Mucosa of descending colon (tissue), 3 donors: ENCODE data around the gene ERF. TPM values are rescaled to one million over a fixed set of nuclear protein-coding genes. Genes with fewer than 3 reads are reported as not detected.

Source experiments
- ATAC-seq: fragments of 200-7000 bp; cut with Tn5 transposase; one replicate; pipeline ENCODE4 v1.9.1; 2020; ENCODE audit warnings: mild to moderate bottlenecking, moderate library complexity
- DNase-seq, 3 donors: peaks; one replicate each; pipeline ENCODE4 v3.0.0-alpha.2; 2020
- H3K36me3 ChIP-seq: fragments of 200-600 bp; one replicate; pipeline ENCODE4 v1.8.0; 2021; ENCODE audit warnings: low read depth, mild to moderate bottlenecking
- H3K4me1 ChIP-seq: fragments of 200-600 bp; one replicate; pipeline ENCODE4 v1.8.0; 2021; ENCODE audit warnings: low read depth, mild to moderate bottlenecking
- H3K4me3 ChIP-seq: fragments of 200-600 bp; one replicate; pipeline ENCODE4 v1.8.0; 2021; ENCODE audit warnings: mild to moderate bottlenecking
- H3K9me3 ChIP-seq: fragments of 200-600 bp; one replicate; pipeline ENCODE4 v1.8.0; 2021; ENCODE audit warnings: mild to moderate bottlenecking
- intact Hi-C, 2 donors: fragments of 100-400 bp; cut with DNase I in 1 of 2; cut with micrococcal nuclease in 1 of 2; formaldehyde crosslinking; loops; one replicate each; pipeline versions ENCODE4 v1.11.0 to v1.11.1; 2022; cut with DNase I, micrococcal nuclease
- total RNA-seq, 3 donors: library from RNA; stranded (reverse); fragmentation: NEBNext Ultra II Directional in 2 of 3; extraction: Animal tissue kit (Norgen Biotek cat#: 25700) in 2 of 3; gene quantifications; one replicate each; pipeline versions ENCODE4 v1.2.1 to v1.2.4, GENCODE V29; 2021 to 2023
- TF ChIP-seq, protein P1 (sequence below): fragments of 200-600 bp; IDR thresholded peaks from one replicate; pipeline ENCODE4 v1.8.0; 2022; ENCODE audit warnings: antibody characterized with exemption, mild to moderate bottlenecking
- donor health status: DM: no; HTN: no; CAD: no; lungs with moderate emphysema.
- donor health status: DM: no; HTN: no; CAD: no.
- donor health status: DM: no; HTN: yes; CAD: no.

The ERF gene
- total RNA-seq, 3 donors from 2014 or later = 35.7 to 75.2 (median 42.0) TPM

DNA sequence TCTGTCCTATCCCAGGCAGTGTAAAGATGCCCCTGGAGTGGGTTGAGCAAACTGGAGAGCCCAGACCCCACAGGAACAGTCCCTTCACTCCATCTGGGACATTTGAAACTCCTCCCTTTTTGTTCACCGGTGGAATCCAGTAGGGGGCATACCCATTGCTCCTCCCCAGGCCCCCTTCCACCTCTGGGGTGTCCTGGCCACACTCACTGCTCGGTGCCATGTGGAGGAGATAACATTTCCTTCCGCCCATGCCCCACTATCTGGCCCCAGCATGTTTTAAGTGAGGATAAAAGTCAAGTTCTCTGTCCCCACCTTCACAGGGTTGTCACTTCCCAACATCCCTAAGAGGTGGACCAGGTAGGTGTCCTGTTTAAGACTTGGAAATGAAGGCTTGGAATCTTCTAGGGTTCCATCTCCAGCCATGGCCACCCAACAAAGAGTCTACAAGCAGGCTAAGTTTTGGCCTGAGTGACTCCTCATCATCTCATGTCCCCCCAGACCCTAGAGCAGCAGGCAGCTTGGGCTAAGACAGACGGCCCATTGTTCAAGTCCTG is 25.6 kb downstream of the ERF start:
- no peak overlapping the region for H3K4me3 ChIP-seq
- H3K9me3 ChIP-seq = no peaks in the 10 kb centered on the region
- ATAC-seq (no peak), DNase-seq (no peak)
- intact Hi-C loops = no loop called here
- H3K36me3 ChIP-seq = no peaks in the 10 kb centered on the region
- TF ChIP-seq, protein P1, sequence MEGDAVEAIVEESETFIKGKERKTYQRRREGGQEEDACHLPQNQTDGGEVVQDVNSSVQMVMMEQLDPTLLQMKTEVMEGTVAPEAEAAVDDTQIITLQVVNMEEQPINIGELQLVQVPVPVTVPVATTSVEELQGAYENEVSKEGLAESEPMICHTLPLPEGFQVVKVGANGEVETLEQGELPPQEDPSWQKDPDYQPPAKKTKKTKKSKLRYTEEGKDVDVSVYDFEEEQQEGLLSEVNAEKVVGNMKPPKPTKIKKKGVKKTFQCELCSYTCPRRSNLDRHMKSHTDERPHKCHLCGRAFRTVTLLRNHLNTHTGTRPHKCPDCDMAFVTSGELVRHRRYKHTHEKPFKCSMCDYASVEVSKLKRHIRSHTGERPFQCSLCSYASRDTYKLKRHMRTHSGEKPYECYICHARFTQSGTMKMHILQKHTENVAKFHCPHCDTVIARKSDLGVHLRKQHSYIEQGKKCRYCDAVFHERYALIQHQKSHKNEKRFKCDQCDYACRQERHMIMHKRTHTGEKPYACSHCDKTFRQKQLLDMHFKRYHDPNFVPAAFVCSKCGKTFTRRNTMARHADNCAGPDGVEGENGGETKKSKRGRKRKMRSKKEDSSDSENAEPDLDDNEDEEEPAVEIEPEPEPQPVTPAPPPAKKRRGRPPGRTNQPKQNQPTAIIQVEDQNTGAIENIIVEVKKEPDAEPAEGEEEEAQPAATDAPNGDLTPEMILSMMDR = no peak
- H3K4me1 ChIP-seq = peaks cover 6% of the 10 kb centered on the region

DNA sequence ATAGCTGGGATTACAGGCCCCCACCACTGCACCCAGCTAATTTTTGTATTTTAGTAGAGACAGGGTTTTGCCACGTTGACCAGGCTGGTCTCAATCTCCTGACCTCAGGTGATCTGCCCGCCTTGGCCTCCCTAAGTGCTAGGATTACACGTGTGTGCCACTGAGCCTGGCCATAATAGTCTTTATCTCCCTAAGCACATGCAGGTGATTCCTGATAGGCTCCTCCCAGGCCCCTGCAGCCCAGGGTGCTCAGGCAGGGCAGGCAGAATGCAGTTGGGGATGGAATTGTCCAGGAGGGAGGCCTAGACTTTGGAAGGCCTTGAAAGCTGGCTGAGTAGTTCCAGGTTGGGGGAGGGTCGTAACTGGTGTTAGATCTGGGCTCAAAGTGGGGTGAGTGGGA is 26.3 kb downstream of the ERF start:
- DNase-seq (no peak), ATAC-seq (no peak)
- Histone ChIP-seq H3K4me3 (no peak overlapping the region), H3K9me3 (no peaks in the 10 kb centered on the region), H3K4me1 (peaks cover 4% of the 10 kb centered on the region), H3K36me3 (no peaks in the 10 kb centered on the region)
- intact Hi-C loops = no loop called here
- TF ChIP-seq, protein P1 = no peak

DNA sequence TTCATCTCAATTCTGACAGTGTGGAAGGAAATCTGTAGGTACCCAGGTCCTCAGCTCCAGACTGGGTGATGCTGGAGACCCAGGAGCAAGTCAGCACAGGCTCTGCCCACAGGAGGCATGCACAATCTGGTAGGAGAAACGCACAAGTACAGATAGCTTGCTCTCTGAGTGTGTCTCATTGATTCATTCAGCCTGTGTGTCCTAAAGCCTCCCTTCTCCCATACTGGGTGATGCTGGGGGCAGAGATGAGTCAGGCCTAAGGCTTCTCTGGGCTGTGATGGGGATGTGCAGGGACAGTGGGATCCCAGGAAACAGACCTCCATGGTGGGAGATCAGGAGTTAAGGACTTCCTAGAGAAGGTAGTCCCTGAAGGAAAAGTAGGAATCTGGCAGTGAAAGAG is 28.0 kb downstream of the ERF start:
- no peaks in the 10 kb centered on the region for H3K36me3 ChIP-seq
- no peaks in the 10 kb centered on the region for H3K4me1 ChIP-seq
- H3K9me3 ChIP-seq = no peaks in the 10 kb centered on the region
- ATAC-seq = no peak
- no peak for DNase-seq
- intact Hi-C loops = no loop called here
- TF ChIP-seq, protein P1 = no peak
- no peak overlapping the region for H3K4me3 ChIP-seq

DNA sequence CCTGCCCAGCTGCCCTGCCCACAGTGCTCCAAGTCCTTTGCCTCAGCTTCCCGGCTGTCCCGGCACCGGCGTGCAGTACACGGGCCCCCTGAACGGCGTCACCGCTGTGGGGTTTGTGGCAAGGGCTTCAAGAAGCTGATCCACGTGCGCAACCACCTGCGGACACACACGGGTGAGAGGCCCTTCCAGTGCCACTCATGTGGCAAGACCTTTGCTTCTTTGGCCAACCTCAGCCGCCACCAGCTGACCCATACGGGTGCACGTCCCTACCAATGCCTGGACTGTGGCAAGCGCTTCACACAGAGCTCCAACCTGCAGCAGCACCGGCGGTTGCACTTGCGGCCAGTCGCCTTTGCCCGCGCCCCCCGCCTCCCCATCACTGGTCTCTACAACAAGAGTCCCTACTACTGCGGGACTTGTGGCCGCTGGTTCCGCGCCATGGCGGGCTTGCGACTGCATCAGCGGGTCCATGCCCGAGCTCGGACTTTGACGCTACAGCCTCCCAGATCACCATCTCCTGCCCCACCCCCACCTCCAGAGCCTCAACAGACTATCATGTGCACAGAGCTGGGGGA is 29.1 kb downstream of the ERF start:
- Histone ChIP-seq H3K4me3 (no peak overlapping the region), H3K4me1 (peaks cover 6% of the 10 kb centered on the region), H3K9me3 (no peaks in the 10 kb centered on the region), H3K36me3 (no peaks in the 10 kb centered on the region)
- intact Hi-C loops = no loop called here
- TF ChIP-seq, protein P1 = no peak
- DNase-seq = no peak
- ATAC-seq = no peak

DNA sequence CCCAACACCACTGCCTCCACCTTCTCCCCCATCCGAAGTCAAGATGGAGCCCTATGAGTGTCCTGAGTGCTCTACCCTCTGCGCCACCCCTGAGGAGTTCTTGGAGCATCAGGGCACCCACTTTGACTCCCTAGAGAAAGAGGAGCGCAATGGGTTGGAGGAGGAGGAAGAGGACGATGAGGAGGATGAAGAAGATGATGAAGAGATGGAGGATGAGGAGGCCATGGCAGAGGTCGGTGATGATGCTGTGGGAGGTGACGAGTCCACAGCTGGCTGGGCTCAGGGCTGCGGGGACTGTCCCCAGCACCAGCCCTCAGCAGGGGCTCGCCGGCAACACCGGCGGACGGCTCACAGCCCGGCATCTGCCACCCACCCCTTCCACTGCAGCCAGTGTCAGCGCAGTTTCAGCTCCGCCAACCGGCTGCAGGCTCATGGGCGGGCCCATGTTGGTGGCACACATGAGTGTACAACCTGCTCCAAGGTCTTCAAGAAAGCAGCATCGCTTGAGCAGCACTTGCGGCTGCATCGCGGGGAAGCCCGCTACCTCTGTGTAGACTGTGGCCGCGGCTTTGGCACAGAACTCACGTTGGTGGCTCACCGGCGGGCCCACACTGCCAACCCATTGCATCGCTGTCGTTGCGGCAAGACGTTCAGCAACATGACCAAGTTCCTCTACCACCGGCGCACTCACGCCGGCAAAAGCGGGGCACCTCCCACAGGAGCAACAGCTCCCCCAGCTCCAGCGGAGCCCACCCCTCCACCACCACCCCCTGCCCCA is 29.8 kb downstream of the ERF start:
- Histone ChIP-seq H3K9me3 (no peaks in the 10 kb centered on the region), H3K4me1 (peaks cover 8% of the 10 kb centered on the region), H3K36me3 (no peaks in the 10 kb centered on the region), H3K4me3 (no peak overlapping the region)
- TF ChIP-seq, protein P1 = no peak
- intact Hi-C loops = no loop called here
- no peak for ATAC-seq
- no peak for DNase-seq
